Measurements from ENCODE around the gene TMEM33. TPM values are rescaled to one million over a fixed set of nuclear protein-coding genes. Genes with fewer than 3 reads are reported as not detected.

TMEM33 gene
- total and polyA plus RNA-seq, 2 of the 8 experiments (the other 6 are each of a cell fraction or from before 2014, with no cell fraction given), result 72.5 to 94.4 TPM

DNA sequence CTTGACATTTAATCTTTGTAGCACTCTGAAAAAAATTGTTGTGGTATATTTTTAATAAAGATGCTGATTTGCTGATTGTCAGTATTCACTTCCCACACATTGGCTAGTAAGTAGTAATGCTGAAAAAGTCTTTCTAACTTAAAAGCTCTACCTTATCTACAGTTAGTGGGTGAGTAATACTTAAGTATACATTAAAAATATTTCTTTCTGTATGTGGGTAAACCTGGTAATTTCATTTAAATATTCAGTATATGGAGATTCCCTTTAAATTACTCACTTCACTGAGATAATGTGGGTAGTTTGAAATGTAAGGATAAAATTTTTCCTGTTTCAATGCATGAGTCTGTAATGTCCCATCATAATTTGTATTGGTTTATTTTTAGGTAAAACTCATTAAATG lies 5.6 kb downstream of the TMEM33 start:
- H3K27ac ChIP-seq (ENCODE audit: low read depth, low read length), result no peak overlapping the region
- no peak overlapping the region for H3K18ac ChIP-seq (ENCODE audit: extremely low read depth, low read length)
- H3K79me1 ChIP-seq (ENCODE audit: low read depth, low read length), result no peaks in the 10 kb centered on the region
- H3K4me1 ChIP-seq (replicated peaks in 1 of 4; ENCODE audit: control insufficient read depth in 3 of 4, insufficient read depth in 4 of 4, low read length in 3 of 4), result peaks cover 0 to 6% (median 2%) of the 10 kb centered on the region in 4 experiments; a peak in 2 of 7 replicates
- H3K56ac ChIP-seq (replicated peaks; ENCODE audit: insufficient read length, low read depth, low read length), result no peak overlapping the region
- no peak overlapping the region for H2BK120ac ChIP-seq (replicated peaks; ENCODE audit: low read depth, low read length)
- H2BK5ac ChIP-seq (ENCODE audit: low read depth, low read length), result no peak overlapping the region
- no peaks in the 10 kb centered on the region for H3K27me3 ChIP-seq (replicated peaks in 1 of 4; ENCODE audit: control insufficient read depth in 3 of 4, extremely low read depth in 1 of 4, insufficient read depth in 3 of 4, low read length in 3 of 4)
- no peak overlapping the region for H4K5ac ChIP-seq (ENCODE audit: insufficient read length, low read depth, low read length)
- CTCF ChIA-PET (ENCODE audit: partially characterized antibody), result no interaction called here
- DNase-seq (ENCODE audit: low read depth in 1 of 2, low spot score in 2 of 2) (no peak), FAIRE-seq (no peak)
- no peak overlapping the region for H3K4me2 ChIP-seq (ENCODE audit: insufficient read depth in 1 of 2, low read depth in 2 of 2, low read length in 2 of 2)
- no peaks in the 10 kb centered on the region for H3K9me3 ChIP-seq (ENCODE audit: insufficient read depth in 2 of 2, low read depth in 1 of 2, low read length in 1 of 2)
- no peak overlapping the region for H2BK15ac ChIP-seq (ENCODE audit: low read length)
- H4K20me1 ChIP-seq (replicated peaks in 1 of 2; ENCODE audit: control insufficient read depth in 1 of 2, insufficient read depth in 2 of 2, low read length in 2 of 2), result peaks cover 0 to 2% of the 10 kb centered on the region in 2 experiments
- H3K4me3 ChIP-seq (ENCODE audit: extremely low read depth in 1 of 4, insufficient read depth in 2 of 4, low read depth in 3 of 4, low read length in 4 of 4), result no peak overlapping the region
- no peak overlapping the region for H2AK5ac ChIP-seq (ENCODE audit: low read depth, low read length)
- H3K14ac ChIP-seq (ENCODE audit: insufficient read length), result no peak overlapping the region
- no peak overlapping the region for H3K9ac ChIP-seq (replicated peaks in 1 of 4; ENCODE audit: extremely low read depth in 1 of 4, low read depth in 3 of 4, low read length in 3 of 4)
- H2BK12ac ChIP-seq (ENCODE audit: low read depth, low read length), result no peak overlapping the region
- H4K8ac ChIP-seq (ENCODE audit: extremely low read depth, insufficient read depth, low read length), result no peak overlapping the region
- H2AFZ ChIP-seq (ENCODE audit: low read length), result no peak overlapping the region
- H3K79me2 ChIP-seq (ENCODE audit: control insufficient read depth in 1 of 2, insufficient read depth in 2 of 2, low read length in 2 of 2), result peaks cover 6 to 59% of the 10 kb centered on the region in 2 experiments
- H3K4ac ChIP-seq (replicated peaks; ENCODE audit: insufficient read length, low read depth, low read length), result no peak overlapping the region
- H3K23me2 ChIP-seq (ENCODE audit: low read depth, low read length), result no peaks in the 10 kb centered on the region; the same call in 1 of the 2 replicates
- no peak overlapping the region for H2BK20ac ChIP-seq (ENCODE audit: low read length)
- H3K36me3 ChIP-seq (ENCODE audit: control insufficient read depth in 2 of 4, insufficient read depth in 4 of 4, low read length in 3 of 4), result peaks cover 0 to 64% (median 16%) of the 10 kb centered on the region in 4 experiments; a peak in 5 of 8 replicates
- H4K91ac ChIP-seq (replicated peaks; ENCODE audit: insufficient read length, low read length), result no peak overlapping the region
- POLR2A ChIA-PET (ENCODE audit: partially characterized antibody), result no interaction called here
- H3K23ac ChIP-seq (ENCODE audit: insufficient read length), result no peak overlapping the region
- TF ChIP-seq BRCA1 (IDR thresholded peaks at IDR 0.05; ENCODE audit: low read depth, low read length) (no peak), SIRT6 (IDR thresholded peaks at IDR 0.05; ENCODE audit: low read length) (no peak), SP4 (IDR thresholded peaks at IDR 0.05; ENCODE audit: low read length) (no peak), NRF1 (IDR thresholded peaks at IDR 0.05; ENCODE audit: low read depth, low read length) (no peak), ZNF274 (IDR thresholded peaks at IDR 0.05; ENCODE audit: borderline replicate concordance, extremely low read depth, low read length) (no peak), CBX5 (IDR thresholded peaks at IDR 0.05; ENCODE audit: low read depth, low read length) (no peak)

All from H1 (cell line).